HCT116 (cell line): ENCODE measurements around the gene KCTD10. TPM values are rescaled to one million over a fixed set of nuclear protein-coding genes. Genes with fewer than 3 reads are reported as not detected.

Experiments
- ATAC-seq: fragments of 200-7000 bp; cut with Tn5 transposase; 2 replicates; pipeline ENCODE4 v1.9.1; 2020; ENCODE audit warnings: mild to moderate bottlenecking, moderate library complexity
- BruUV-seq: library from RNA; stranded (reverse); fragments of 400-500 nt; replicated peaks from 2 replicates; lab custom pipeline; 2021; lab: Mats Ljungman, UMichigan
- CTCF ChIA-PET: fragments of 300-600 bp; sonication (Branson Sonifier 250); formaldehyde crosslinking; loops from one replicate; lab custom pipeline; 2021; ENCODE audit warnings: antibody characterized with exemption; lab: Charles Lee
- POLR2A ChIA-PET: fragments of 300-600, 350-600 bp; sonication (Branson Sonifier 250); formaldehyde crosslinking; loops from one replicate; lab custom pipeline; 2021; ENCODE audit warnings: antibody characterized with exemption; lab: Charles Lee
- RAD21 ChIA-PET, 2 experiments: fragments of 300-600 bp; sonication (Branson Sonifier 250); formaldehyde crosslinking; loops; one replicate each; lab custom pipeline; 2023; ENCODE audit warnings: low total read pairs in 2 of 2; ENCODE audit not compliant: uncharacterized antibody in 2 of 2, unreplicated experiment in 2 of 2, low non-redundant PET in 1 of 2; lab: Charles Lee
- DNase-seq: peaks from one replicate; pipeline ENCODE4 v3.0.0-alpha.2; 2010; ENCODE audit warnings: low read depth, low spot score
- H2AFZ ChIP-seq: fragments of 200-600 bp; shearing (Covaris generic), sonication (generic); 2 replicates; pipeline ENCODE4 v1.6.1; 2017; ENCODE audit warnings: low read depth, mixed run types, mixed read lengths, antibody characterized with exemption, low read length; ENCODE audit not compliant: poor library complexity, severe bottlenecking
- H3K27ac ChIP-seq: 2 replicates; pipeline ENCODE4 v1.5.1; 2012; ENCODE audit warnings: low read depth, low read length
- H3K27me3 ChIP-seq: fragments of 200-600 bp; sonication (generic); 2 replicates; pipeline ENCODE4 v1.6.1; 2016; ENCODE audit warnings: mixed run types, low read length, mixed read lengths; ENCODE audit not compliant: insufficient read depth
- H3K36me3 ChIP-seq, 2 experiments: fragments of 200-500 bp in 1 of 2; fragments of 200-600 bp in 1 of 2; sonication (Bioruptor generic) in 1 of 2; sonication (generic) in 1 of 2; 2 replicates each; pipeline versions ENCODE4 v1.5.1 to v1.6.1; 2014 to 2016; ENCODE audit warnings: low read length in 2 of 2, inconsistent platforms in 1 of 2, mixed read lengths in 1 of 2, mixed run types in 1 of 2; ENCODE audit not compliant: insufficient read depth in 2 of 2, control insufficient read depth in 1 of 2
- H3K4me1 ChIP-seq, 2 experiments: fragments of 200-600 bp in 1 of 2; sonication (generic) in 1 of 2; 2 replicates each; pipeline versions ENCODE4 v1.5.1 to v1.6.1; 2012 to 2017; ENCODE audit warnings: low read length in 2 of 2, inconsistent platforms in 1 of 2, mild to moderate bottlenecking in 1 of 2, mixed read lengths in 1 of 2, mixed run types in 1 of 2, moderate library complexity in 1 of 2; ENCODE audit not compliant: insufficient read depth in 2 of 2, control insufficient read depth in 1 of 2
- H3K4me2 ChIP-seq: fragments of 200-600 bp; sonication (generic); 2 replicates; pipeline ENCODE4 v1.6.1; 2017; ENCODE audit warnings: mixed run types, low read length, mixed read lengths
- H3K4me3 ChIP-seq, 2 experiments: fragments of 200-600 bp in 1 of 2; sonication (generic) in 1 of 2; replicated peaks in 1 of 2; 2 replicates each; pipeline ENCODE4 v1.5.1; 2011 to 2016; ENCODE audit warnings: low read length in 2 of 2, control low read depth in 1 of 2, low read depth in 1 of 2, mild to moderate bottlenecking in 1 of 2, mixed read lengths in 1 of 2, mixed run types in 1 of 2
- H3K79me2 ChIP-seq: fragments of 200-600 bp; sonication (generic); 2 replicates; pipeline ENCODE4 v1.6.1; 2017; ENCODE audit warnings: mild to moderate bottlenecking, mixed run types, low read length, moderate library complexity, mixed read lengths; ENCODE audit not compliant: insufficient read depth
- H3K9ac ChIP-seq: fragments of 200-600 bp; sonication (generic); 2 replicates; pipeline ENCODE4 v1.6.1; 2016; ENCODE audit warnings: low read length, mixed read lengths
- H3K9me2 ChIP-seq: fragments of 200-600 bp; sonication (generic), shearing (Covaris generic); 2 replicates; pipeline ENCODE4 v1.6.1; 2017; ENCODE audit warnings: mixed run types, mild to moderate bottlenecking, moderate library complexity; ENCODE audit not compliant: insufficient read depth
- H3K9me3 ChIP-seq, 2 experiments: fragments of 200-500 bp in 1 of 2; fragments of 200-600 bp in 1 of 2; sonication (Bioruptor generic) in 1 of 2; sonication (generic) in 1 of 2; 2 replicates each; pipeline ENCODE4 v1.6.1; 2014 to 2017; ENCODE audit warnings: low read length in 2 of 2, mixed read lengths in 2 of 2, inconsistent platforms in 1 of 2, low read depth in 1 of 2, mild to moderate bottlenecking in 1 of 2, mixed run types in 1 of 2, moderate library complexity in 1 of 2; ENCODE audit not compliant: control insufficient read depth in 1 of 2, insufficient read depth in 1 of 2
- H4K20me1 ChIP-seq: fragments of 200-600 bp; sonication (generic), shearing (Covaris generic); 2 replicates; pipeline ENCODE4 v1.6.1; 2017; ENCODE audit warnings: mixed run types, mild to moderate bottlenecking, moderate library complexity; ENCODE audit not compliant: insufficient read depth
- CEBPB ChIP-seq: IDR thresholded peaks from 2 replicates; pipeline ENCODE4 v1.6.1; 2012; ENCODE audit warnings: low read depth
- EGR1 ChIP-seq: IDR thresholded peaks from 2 replicates; pipeline ENCODE4 v1.6.1; 2012; ENCODE audit warnings: low read depth
- ELF1 ChIP-seq: IDR thresholded peaks from 2 replicates; pipeline ENCODE4 v1.6.1; 2012; ENCODE audit warnings: low read depth, borderline replicate concordance
- POLR2AphosphoS5 ChIP-seq: IDR thresholded peaks from 2 replicates; pipeline ENCODE4 v1.6.1; 2011; ENCODE audit warnings: mild to moderate bottlenecking, low read depth, low read length, moderate library complexity
- YY1 ChIP-seq: IDR thresholded peaks from 2 replicates; pipeline ENCODE4 v1.6.1; 2011; ENCODE audit warnings: low read length, low read depth, moderate library complexity, mild to moderate bottlenecking; ENCODE audit not compliant: insufficient replicate concordance; ENCODE audit errors: extremely low read depth
- ZFX ChIP-seq: fragments of 450-650 bp; IDR thresholded peaks from 2 replicates; pipeline ENCODE4 v1.6.1; 2017
- intact Hi-C: fragments of 100-400 bp; cut with micrococcal nuclease; formaldehyde crosslinking; loops from 2 replicates; pipeline ENCODE4 v1.10.0; 2022
- total RNA-seq: library from RNA; stranded (reverse); gene quantifications from one replicate; pipeline ENCODE4 v1.2.1, GENCODE V29; 2021; ENCODE audit not compliant: unreplicated experiment
- TF ChIP-seq, protein P1 (sequence below): IDR thresholded peaks from 2 replicates; pipeline ENCODE4 v1.6.1; 2012; ENCODE audit warnings: low read depth
- TF ChIP-seq, protein P2 (sequence below): IDR thresholded peaks from 2 replicates; pipeline ENCODE4 v1.6.1; 2012
- TF ChIP-seq, protein P3 (sequence below): IDR thresholded peaks from 2 replicates; pipeline ENCODE4 v1.6.1; 2012

The KCTD10 gene
- total RNA-seq, 1 experiment from 2014 or later, result 34.7 TPM

DNA sequence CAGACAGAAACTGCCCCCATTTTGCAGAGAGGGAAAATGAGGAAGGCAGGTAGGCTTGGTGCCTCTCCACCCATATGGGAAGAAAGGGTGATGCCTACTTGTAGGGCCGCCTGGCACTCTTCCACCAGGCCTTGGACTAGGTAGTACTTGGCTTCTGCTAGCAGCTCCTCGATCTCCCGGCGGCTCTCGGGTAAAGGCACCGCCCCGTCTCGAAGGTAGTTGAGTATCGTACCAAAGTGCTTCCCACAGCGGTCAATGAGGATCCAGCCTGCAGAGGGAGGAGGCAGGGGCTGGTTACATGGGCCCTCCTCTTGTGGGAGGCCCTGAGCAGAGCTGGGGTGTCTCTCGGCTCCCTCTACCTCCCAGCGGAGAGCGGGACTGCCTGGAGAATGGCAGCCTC lies 16.6 kb downstream of the KCTD10 start:
- DNase-seq, result no peak
- Histone ChIP-seq H3K9me2 (no peaks in the 10 kb centered on the region), H3K27ac (no peak overlapping the region), H4K20me1 (peaks cover 4% of the 10 kb centered on the region; the same call in 1 of the 2 replicates), H3K4me3 (no peak overlapping the region), H3K9me3 (no peaks in the 10 kb centered on the region), H2AFZ (no peak overlapping the region), H3K9ac (no peak overlapping the region), H3K4me1 (peaks cover 39 to 44% of the 10 kb centered on the region in 2 experiments), H3K36me3 (peaks cover 19 to 35% of the 10 kb centered on the region in 2 experiments), H3K27me3 (no peaks in the 10 kb centered on the region), H3K79me2 (peaks cover 55% of the 10 kb centered on the region)
- RAD21 ChIA-PET, result no interaction called here
- intact Hi-C loops, result no loop called here
- CTCF ChIA-PET, result no interaction called here
- ATAC-seq, result no peak
- TF ChIP-seq ZFX, result no peak
- TF ChIP-seq, protein P1, sequence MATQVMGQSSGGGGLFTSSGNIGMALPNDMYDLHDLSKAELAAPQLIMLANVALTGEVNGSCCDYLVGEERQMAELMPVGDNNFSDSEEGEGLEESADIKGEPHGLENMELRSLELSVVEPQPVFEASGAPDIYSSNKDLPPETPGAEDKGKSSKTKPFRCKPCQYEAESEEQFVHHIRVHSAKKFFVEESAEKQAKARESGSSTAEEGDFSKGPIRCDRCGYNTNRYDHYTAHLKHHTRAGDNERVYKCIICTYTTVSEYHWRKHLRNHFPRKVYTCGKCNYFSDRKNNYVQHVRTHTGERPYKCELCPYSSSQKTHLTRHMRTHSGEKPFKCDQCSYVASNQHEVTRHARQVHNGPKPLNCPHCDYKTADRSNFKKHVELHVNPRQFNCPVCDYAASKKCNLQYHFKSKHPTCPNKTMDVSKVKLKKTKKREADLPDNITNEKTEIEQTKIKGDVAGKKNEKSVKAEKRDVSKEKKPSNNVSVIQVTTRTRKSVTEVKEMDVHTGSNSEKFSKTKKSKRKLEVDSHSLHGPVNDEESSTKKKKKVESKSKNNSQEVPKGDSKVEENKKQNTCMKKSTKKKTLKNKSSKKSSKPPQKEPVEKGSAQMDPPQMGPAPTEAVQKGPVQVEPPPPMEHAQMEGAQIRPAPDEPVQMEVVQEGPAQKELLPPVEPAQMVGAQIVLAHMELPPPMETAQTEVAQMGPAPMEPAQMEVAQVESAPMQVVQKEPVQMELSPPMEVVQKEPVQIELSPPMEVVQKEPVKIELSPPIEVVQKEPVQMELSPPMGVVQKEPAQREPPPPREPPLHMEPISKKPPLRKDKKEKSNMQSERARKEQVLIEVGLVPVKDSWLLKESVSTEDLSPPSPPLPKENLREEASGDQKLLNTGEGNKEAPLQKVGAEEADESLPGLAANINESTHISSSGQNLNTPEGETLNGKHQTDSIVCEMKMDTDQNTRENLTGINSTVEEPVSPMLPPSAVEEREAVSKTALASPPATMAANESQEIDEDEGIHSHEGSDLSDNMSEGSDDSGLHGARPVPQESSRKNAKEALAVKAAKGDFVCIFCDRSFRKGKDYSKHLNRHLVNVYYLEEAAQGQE, result no peak
- TF ChIP-seq CEBPB, result no peak
- TF ChIP-seq EGR1, result no peak
- no peak for TF ChIP-seq ELF1
- TF ChIP-seq, protein P2, sequence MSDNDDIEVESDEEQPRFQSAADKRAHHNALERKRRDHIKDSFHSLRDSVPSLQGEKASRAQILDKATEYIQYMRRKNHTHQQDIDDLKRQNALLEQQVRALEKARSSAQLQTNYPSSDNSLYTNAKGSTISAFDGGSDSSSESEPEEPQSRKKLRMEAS, result no peak
- no peak for TF ChIP-seq POLR2AphosphoS5
- TF ChIP-seq, protein P3, sequence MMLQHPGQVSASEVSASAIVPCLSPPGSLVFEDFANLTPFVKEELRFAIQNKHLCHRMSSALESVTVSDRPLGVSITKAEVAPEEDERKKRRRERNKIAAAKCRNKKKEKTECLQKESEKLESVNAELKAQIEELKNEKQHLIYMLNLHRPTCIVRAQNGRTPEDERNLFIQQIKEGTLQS, result no peak
- no peak for TF ChIP-seq YY1
- TF ChIP-seq, all 23 proteins: peak for 0
- POLR2A ChIA-PET, result no interaction called here
- H3K4me2 ChIP-seq, result no peak overlapping the region
- BruUV-seq, result no TSS peak
